HG03565 (cell line): ENCODE data around the gene CACNA1D.
A peak's percentile ranks its signal among the peaks of the same experiment; 100 is the strongest.

Experiments
- ATAC-seq: cut with Tn5 transposase; IDR thresholded peaks from one replicate; pipeline ENCODE4 v1.9.1; 2021; ENCODE audit warnings: mild to moderate bottlenecking, moderate library complexity; ENCODE audit not compliant: unreplicated experiment

Gene CACNA1D

GRCh38 chr3:53708001-53708621 lies 213.7 kb downstream of the CACNA1D start:
- ATAC-seq, result no peak

GRCh38 chr3:53709256-53709655 lies 214.8 kb downstream of the CACNA1D start:
- no peak for ATAC-seq

- no peak for ATAC-seq
Observed at GRCh38 chr3:53709860-53710674, 215.7 kb downstream of the CACNA1D start.

DNA sequence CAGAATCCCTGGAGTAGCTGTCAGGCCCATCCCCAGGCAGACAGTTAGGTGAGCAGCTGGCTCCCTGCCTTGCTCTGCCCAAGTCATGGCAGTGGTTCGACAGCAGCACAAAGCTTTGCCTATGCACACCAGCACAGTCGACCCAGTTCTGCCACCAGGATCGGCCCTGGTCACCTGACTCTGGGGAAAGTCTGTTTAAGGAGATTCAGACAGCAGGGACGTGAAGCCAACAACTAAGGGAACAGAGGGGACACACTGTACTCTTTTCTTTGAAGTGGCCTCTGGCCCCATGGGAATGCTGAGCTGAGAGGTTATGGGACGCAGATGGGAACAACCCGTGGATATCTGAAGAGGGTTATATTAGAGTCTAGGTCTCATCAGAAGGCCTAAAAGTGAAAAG lies 217.0 kb downstream of the CACNA1D start:
- no peak for ATAC-seq

GRCh38 chr3:53712817-53713388 lies 218.5 kb downstream of the CACNA1D start:
- ATAC-seq, result no peak

DNA sequence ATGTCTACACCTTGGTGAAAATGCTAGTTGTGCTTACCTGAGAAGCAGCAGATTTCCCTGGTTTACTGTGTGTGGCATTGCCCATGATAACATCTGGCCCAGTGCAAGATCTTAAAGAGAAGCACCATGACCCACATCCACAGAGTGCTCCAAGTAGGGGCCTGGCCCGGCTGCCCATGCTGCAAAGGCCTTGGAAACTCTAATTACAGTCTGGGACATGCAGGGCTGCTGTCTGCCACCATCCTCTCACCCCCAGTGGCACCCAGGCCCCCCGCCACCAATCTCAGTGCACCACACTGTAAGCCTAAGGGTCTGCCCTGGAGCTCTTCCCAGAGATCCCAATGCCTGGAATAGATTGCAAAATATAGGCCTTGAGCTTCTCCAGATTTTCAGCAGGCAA lies 219.2 kb downstream of the CACNA1D start:
- ATAC-seq, result no peak

GRCh38 chr3:53715815-53716483 lies 221.5 kb downstream of the CACNA1D start:
- no peak for ATAC-seq

DNA sequence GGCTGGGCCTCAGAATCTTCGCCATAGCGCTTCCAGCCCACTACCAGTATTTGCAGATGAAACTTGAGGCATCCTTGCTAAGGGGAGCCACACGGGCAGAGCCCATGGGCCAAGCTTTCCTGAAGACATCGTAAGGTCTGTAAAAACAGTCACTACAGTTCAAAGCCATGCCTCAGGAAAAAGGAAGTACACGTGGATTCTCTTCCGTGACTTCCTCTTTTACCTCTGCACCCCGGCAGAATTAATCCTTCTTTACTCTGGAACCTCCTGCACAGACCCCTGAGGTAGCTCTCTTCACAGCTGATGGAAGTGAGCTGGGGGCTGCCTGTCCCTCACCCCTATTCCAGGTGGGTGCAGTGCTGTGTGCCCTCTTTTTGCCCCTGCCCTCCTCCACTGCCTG lies 222.6 kb downstream of the CACNA1D start:
- no peak for ATAC-seq

DNA sequence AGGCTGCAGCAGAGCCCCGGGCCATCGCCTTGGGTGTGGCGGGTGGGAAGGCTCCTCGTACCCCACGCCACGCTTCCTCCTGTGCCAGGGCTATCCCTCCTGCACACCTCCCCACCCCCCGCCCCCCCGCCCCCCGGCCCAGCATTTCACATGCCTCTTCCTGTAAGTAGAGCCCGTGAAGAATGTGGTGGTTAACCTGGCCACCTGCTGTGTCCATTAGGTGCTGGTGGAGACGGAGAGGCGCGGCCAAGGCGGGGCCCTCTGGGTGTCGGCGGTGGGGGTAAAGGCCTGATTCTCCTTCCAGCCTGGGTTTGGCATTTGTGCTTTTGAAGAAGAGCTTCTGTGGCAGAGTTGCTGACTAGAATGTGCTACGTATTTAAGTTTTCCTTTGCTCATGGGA lies 224.1 kb downstream of the CACNA1D start:
- no peak for ATAC-seq

DNA sequence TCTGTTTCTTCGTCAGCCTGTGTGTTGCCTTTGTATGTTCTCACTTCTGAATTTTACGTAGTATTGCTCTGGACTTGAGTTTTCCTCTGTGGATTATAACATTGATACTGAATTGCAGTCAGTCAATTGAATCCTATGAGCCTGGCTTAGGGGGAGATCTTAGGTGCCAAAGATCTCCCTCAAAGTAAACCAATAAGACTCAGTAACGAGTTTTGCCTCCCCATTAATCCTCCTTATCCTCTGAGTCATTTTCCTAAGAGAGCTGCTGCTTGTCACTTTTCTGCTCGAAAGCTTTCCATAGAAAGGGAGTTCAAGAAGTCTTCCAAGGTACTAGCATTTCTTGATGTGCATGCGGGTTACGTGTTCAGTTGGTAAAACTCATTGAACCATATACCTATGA lies 225.4 kb downstream of the CACNA1D start:
- no peak for ATAC-seq

- no peak for ATAC-seq
Observed at GRCh38 chr3:53721187-53722119, 227.0 kb downstream of the CACNA1D start.

- no peak for ATAC-seq
Observed at GRCh38 chr3:53724566-53724965, 230.2 kb downstream of the CACNA1D start.

- no peak for ATAC-seq
Observed at GRCh38 chr3:53725387-53725995, 231.1 kb downstream of the CACNA1D start.

DNA sequence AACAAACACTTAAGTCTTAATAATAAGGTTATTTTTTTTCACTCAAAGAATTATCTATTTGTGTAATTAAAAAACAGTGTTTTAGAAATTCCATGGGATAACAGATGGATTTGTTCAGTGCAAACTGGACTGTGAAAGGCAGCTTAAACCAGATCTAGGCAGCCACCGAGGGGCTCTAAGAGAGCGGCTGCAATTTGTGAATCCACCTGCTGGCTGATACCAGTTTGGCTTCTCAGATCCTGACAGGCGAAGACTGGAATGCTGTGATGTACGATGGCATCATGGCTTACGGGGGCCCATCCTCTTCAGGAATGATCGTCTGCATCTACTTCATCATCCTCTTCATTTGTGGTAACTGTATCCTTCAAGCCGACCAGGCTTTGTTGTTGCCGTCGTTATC lies 232.2 kb downstream of the CACNA1D start:
- no peak for ATAC-seq

DNA sequence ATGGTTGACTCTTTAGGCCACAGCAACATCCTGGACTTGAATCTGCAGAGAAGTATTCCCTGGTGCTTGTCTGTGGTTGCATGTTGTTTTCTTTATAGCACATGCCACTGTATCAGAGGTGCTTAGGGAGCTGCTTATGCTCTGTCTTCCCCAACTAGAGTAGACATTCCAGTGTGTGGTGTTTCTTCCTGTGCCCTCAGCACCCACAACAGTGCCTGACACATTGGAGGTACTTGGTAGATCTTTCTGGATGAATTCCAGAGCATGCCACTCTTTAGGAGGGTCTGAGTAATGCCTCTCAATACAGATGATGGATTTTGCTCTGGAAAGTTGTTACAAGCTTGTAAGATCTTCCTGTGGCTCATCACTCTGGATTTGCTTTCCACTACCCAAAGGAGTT lies 234.2 kb downstream of the CACNA1D start:
- ATAC-seq, result no peak

DNA sequence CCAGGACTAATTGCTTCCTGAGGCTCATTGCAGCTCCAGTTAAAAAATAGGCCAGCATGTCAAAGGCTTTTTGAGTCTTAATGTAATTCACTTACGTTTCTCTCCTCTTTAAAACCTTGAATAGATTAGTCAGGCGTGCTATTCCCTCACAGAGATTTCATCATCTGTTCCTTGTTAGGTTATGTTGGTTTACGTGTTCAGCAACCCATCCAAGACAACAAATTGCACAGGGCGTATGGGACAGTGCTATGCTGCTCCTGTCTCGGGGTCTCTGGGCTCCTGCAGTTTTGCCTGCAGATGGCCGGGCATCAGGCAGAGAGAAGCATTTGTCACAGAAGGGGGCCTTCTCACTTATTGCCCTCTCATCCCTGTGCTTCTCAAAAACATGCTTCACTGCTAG lies 234.7 kb downstream of the CACNA1D start:
- ATAC-seq, result no peak

- peak; percentile 61 for ATAC-seq
Observed at GRCh38 chr3:53729618-53730017, 235.2 kb downstream of the CACNA1D start.

DNA sequence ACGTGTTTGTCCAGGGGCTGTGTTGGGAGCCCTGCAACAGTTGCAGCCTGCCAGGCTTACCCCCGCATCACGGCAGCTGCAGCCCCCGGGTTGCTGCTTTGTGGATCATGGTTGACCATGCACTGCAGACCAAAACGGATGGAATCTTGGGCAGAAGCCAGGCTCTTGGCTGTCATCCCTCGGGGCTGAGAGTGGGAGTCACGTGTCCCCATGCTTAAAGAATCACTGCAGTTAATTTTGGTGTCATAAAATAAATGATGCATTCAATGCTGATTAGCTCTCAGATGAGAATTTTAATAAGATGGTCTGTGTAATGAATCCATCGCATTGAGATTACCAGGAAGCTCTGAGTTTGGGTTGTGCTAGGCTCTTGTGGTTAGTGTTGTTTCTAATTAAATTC lies 236.2 kb downstream of the CACNA1D start:
- no peak for ATAC-seq

DNA sequence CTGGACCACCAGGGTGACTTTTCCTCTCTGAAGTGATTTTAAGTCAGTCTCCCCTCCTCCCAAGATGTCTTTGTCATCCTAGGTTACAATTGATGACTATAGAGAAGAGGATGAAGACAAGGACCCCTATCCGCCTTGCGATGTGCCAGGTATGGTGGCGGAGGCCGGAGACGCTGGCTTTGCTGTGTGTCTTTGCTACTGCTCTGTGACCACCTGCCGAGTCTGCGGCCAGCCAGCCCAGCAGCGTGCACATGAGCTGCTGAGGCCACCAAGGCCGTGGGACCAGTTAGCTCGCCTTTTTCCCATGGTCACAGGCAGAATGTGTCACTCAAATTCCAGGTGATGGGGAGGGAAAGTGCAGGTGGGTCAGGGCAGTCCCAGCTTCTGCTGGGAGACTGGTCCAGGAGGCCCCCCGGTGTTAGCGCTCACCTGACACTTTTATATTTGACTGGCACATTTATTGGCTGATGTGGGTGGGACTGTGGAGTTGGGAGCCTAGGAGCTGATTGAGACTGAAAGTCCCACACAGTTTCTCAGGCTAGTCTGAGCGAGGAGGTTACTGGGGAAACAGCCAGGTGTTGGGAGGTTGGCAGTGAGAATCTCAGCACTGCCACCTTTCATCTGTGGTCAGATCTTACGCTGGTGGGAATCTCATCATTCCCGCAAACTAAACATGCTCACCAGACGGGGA lies 237.7 kb downstream of the CACNA1D start:
- ATAC-seq, result no peak

- ATAC-seq, result no peak
Observed at GRCh38 chr3:53733446-53733845, 239.0 kb downstream of the CACNA1D start.
